ENCODE data around the gene FAM163A.
"Not testable (repeated sequence)": the region's sequence is repeated elsewhere in the genome, so short reads cannot be mapped to it uniquely, and the experiment has no call there.

Gene FAM163A

DNA sequence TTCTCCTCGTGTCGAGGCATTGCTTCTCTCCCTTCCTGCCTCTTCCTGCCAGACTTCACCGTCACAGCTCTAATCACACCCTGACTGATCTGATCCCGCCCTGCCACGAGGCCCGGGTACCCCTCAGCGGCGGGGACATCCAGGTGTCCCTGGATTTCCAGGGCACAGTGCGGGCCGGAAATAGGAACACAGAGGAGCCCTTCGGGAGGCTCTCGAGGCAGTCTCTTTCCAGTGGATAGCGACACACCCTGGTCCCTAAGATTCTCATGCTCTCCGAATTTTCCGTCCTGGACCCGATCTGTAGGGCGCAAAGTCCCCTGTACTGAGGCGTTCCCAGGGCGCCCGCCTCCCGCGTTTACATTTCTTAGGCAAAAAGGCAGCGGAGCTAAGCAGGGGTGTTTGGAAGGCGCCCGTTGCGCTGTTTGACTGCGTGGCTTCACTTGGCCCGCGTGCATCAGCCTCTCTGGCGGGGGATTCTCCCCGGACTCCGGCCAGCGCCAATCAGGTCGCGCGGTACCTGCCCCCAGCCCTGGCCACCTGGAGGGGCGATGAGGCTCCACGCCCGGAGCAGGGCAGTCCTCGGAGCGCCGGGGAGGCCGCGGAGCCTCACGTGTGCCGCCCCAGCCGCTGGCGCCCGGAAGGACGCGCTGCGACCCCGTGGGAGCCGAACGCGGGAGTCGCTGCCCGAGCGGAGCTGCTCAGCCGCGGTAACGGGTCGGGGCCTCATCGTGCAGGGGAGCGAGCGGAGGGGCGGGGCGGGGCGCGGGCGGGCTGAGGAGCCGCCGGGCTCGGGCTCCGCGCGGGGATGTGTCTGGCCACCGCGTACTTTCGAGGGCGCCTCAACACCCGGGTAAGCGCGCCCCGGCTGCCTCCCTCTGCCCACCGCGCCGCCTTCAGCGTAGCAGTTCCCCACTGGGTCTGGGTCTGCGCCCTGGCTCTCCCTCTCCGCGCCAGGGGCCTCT, at the start of gene FAM163A:
TSS of gene FAM163A (plus strand) at position 575 of the 962 bp plus-strand sequence. CDS start 69,807 bp downstream, outside the sequence.
- DNase-seq: no peak
- no peak within 1 kb of the TSS for H2AFZ ChIP-seq (ENCODE audit: low read depth, low read length)
- peaks cover under 1% of the 10 kb centered on the region for H3K27me3 ChIP-seq (ENCODE audit: insufficient read depth, low read length, poor library complexity)

GRCh38 chr1:179694530-179694929, 48.6 kb upstream of the FAM163A start:
- H3K4me3 ChIP-seq (ENCODE audit: low read depth in 1 of 2, low read length in 2 of 2); H3K27ac ChIP-seq (ENCODE audit: low read length); H3K9ac ChIP-seq (ENCODE audit: low read depth, low read length); ATAC-seq (ENCODE audit: insufficient read depth, low read depth); H3K4me2 ChIP-seq (ENCODE audit: insufficient read depth, low read length); H3K4me1 ChIP-seq (ENCODE audit: insufficient read depth, low read length); H3K79me2 ChIP-seq (ENCODE audit: insufficient read depth, low read length); DNase-seq; H3K27me3 ChIP-seq (ENCODE audit: insufficient read depth, low read length, poor library complexity); H4K20me1 ChIP-seq (ENCODE audit: insufficient read depth, low read length); H3K9me3 ChIP-seq (ENCODE audit: insufficient read depth, low read length, severe bottlenecking); H2AFZ ChIP-seq (ENCODE audit: low read depth, low read length); H3K36me3 ChIP-seq (ENCODE audit: insufficient read depth, low read length): not testable (repeated sequence)

More for the DNA sequence above, at the start of gene FAM163A:
- Histone ChIP-seq H3K36me3 (ENCODE audit: insufficient read depth, low read length) (no peaks in the 10 kb centered on the region), H3K9me3 (ENCODE audit: insufficient read depth, low read length, severe bottlenecking) (no peaks in the 10 kb centered on the region), H3K4me1 (ENCODE audit: insufficient read depth, low read length) (no peaks in the 10 kb centered on the region), H3K27ac (ENCODE audit: low read length) (no peak within 1 kb of the TSS), H3K4me3 (ENCODE audit: low read depth in 1 of 2, low read length in 2 of 2) (no peak within 1 kb of the TSS), H3K4me2 (ENCODE audit: insufficient read depth, low read length) (no peak within 1 kb of the TSS), H3K9ac (ENCODE audit: low read depth, low read length) (no peak within 1 kb of the TSS), H4K20me1 (ENCODE audit: insufficient read depth, low read length) (no peaks in the 10 kb centered on the region), H3K79me2 (ENCODE audit: insufficient read depth, low read length) (no peaks in the 10 kb centered on the region)
- no peak for ATAC-seq (ENCODE audit: insufficient read depth, low read depth)
- TF ChIP-seq EZH2 (IDR thresholded peaks at IDR 0.05; ENCODE audit: borderline replicate concordance, low read depth, low read length, severe bottlenecking): no peak
- TF ChIP-seq, protein P1, sequence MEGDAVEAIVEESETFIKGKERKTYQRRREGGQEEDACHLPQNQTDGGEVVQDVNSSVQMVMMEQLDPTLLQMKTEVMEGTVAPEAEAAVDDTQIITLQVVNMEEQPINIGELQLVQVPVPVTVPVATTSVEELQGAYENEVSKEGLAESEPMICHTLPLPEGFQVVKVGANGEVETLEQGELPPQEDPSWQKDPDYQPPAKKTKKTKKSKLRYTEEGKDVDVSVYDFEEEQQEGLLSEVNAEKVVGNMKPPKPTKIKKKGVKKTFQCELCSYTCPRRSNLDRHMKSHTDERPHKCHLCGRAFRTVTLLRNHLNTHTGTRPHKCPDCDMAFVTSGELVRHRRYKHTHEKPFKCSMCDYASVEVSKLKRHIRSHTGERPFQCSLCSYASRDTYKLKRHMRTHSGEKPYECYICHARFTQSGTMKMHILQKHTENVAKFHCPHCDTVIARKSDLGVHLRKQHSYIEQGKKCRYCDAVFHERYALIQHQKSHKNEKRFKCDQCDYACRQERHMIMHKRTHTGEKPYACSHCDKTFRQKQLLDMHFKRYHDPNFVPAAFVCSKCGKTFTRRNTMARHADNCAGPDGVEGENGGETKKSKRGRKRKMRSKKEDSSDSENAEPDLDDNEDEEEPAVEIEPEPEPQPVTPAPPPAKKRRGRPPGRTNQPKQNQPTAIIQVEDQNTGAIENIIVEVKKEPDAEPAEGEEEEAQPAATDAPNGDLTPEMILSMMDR (IDR thresholded peaks at IDR 0.05; ENCODE audit: borderline replicate concordance, extremely low read depth, low read length, poor library complexity, severe bottlenecking): no peak

DNA sequence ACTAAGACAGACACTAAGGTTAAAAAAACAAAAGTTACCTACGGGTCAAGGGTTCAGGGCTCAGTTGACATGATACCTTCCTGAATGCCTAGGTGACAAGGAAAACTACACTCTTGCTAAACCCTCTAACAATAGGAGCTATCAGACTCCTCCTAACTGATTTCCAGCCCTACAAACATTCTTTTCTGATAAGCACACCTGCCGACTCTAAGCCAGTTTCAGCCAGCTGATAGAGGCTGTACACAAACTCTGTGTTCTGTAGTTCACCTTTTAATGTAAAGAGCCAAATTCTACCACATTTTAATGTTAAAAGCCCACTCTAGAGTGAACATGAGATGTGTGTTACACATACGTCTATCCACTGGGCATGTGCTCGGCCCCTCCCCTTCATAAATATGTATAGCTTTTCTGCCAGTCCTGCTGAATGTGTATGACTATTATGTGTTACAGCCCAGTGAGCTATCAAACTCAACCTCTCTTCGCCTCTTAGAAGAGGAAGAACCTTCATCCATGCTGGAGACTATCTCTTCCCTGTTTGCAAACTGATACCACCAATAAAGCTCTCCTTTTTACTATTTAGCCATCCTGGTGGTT, 40.0 kb upstream of the FAM163A start:
- Histone ChIP-seq H3K27me3 (ENCODE audit: insufficient read depth, low read length, poor library complexity) (peaks cover 3% of the 10 kb centered on the region), H3K4me2 (ENCODE audit: insufficient read depth, low read length) (no peak overlapping the region), H3K4me1 (ENCODE audit: insufficient read depth, low read length) (no peaks in the 10 kb centered on the region), H3K9me3 (ENCODE audit: insufficient read depth, low read length, severe bottlenecking) (no peaks in the 10 kb centered on the region), H2AFZ (ENCODE audit: low read depth, low read length) (no peak overlapping the region), H3K27ac (ENCODE audit: low read length) (no peak overlapping the region), H4K20me1 (ENCODE audit: insufficient read depth, low read length) (no peaks in the 10 kb centered on the region), H3K9ac (ENCODE audit: low read depth, low read length) (no peak overlapping the region), H3K36me3 (ENCODE audit: insufficient read depth, low read length) (no peaks in the 10 kb centered on the region), H3K4me3 (ENCODE audit: low read depth in 1 of 2, low read length in 2 of 2) (no peak overlapping the region), H3K79me2 (ENCODE audit: insufficient read depth, low read length) (no peaks in the 10 kb centered on the region)
- TF ChIP-seq, protein P1 (IDR thresholded peaks at IDR 0.05; ENCODE audit: borderline replicate concordance, extremely low read depth, low read length, poor library complexity, severe bottlenecking): no peak
- no peak for TF ChIP-seq EZH2 (IDR thresholded peaks at IDR 0.05; ENCODE audit: borderline replicate concordance, low read depth, low read length, severe bottlenecking)
- DNase-seq (no peak), ATAC-seq (ENCODE audit: insufficient read depth, low read depth) (no peak)

DNA sequence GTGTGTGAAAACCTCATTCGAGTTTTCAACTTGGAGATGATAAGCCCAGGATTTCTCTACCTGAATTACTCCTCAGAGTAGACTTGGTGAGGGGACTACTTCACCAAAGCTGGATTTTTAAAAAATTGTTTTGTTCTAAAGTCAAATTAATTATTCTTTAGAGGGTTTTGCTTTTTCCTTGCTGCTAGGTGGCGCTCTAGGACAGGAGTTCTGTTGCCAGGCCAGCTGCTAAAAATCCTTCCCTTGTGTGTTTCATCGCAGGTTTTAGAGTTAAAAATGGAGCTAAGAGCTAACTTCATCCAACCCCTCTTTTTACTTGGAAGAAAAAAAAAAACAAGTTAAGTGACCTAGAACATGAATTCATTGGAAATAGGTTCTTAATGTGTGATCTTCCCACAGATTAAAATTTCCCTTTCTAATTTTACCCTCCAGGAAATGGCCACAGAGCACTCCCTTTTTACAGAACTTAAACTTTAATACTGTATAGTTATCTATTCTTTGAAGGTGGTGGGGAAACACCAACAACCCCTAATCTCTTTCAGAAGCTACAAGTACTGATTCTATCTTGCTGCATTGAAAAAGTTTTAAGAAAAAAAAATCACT, 36.7 kb upstream of the FAM163A start:
- Histone ChIP-seq H3K27me3 (ENCODE audit: insufficient read depth, low read length, poor library complexity) (peaks cover 3% of the 10 kb centered on the region), H3K36me3 (ENCODE audit: insufficient read depth, low read length) (no peaks in the 10 kb centered on the region), H3K4me2 (ENCODE audit: insufficient read depth, low read length) (no peak overlapping the region), H3K4me3 (ENCODE audit: low read depth in 1 of 2, low read length in 2 of 2) (no peak overlapping the region), H3K9ac (ENCODE audit: low read depth, low read length) (no peak overlapping the region), H3K9me3 (ENCODE audit: insufficient read depth, low read length, severe bottlenecking) (no peaks in the 10 kb centered on the region), H3K27ac (ENCODE audit: low read length) (no peak overlapping the region), H3K4me1 (ENCODE audit: insufficient read depth, low read length) (no peaks in the 10 kb centered on the region), H3K79me2 (ENCODE audit: insufficient read depth, low read length) (no peaks in the 10 kb centered on the region), H4K20me1 (ENCODE audit: insufficient read depth, low read length) (no peaks in the 10 kb centered on the region), H2AFZ (ENCODE audit: low read depth, low read length) (no peak overlapping the region)
- ATAC-seq (ENCODE audit: insufficient read depth, low read depth) (no peak; the same call in 2 of the 3 replicates), DNase-seq (peak; percentile 62)
- no peak for TF ChIP-seq EZH2 (IDR thresholded peaks at IDR 0.05; ENCODE audit: borderline replicate concordance, low read depth, low read length, severe bottlenecking)
- TF ChIP-seq, protein P1 (IDR thresholded peaks at IDR 0.05; ENCODE audit: borderline replicate concordance, extremely low read depth, low read length, poor library complexity, severe bottlenecking): peak; percentile 77

Measured in DND-41 (cell line).